HK-2 (cell line): Measurements from ENCODE around the gene FOSL1.
A peak's percentile ranks its signal among the peaks of the same experiment; 100 is the strongest.

Experiments used
- DNase-seq: peaks from one replicate; pipeline ENCODE4 v3.0.0-alpha.2; 2018; ENCODE audit not compliant: unreplicated experiment

Gene FOSL1

DNA sequence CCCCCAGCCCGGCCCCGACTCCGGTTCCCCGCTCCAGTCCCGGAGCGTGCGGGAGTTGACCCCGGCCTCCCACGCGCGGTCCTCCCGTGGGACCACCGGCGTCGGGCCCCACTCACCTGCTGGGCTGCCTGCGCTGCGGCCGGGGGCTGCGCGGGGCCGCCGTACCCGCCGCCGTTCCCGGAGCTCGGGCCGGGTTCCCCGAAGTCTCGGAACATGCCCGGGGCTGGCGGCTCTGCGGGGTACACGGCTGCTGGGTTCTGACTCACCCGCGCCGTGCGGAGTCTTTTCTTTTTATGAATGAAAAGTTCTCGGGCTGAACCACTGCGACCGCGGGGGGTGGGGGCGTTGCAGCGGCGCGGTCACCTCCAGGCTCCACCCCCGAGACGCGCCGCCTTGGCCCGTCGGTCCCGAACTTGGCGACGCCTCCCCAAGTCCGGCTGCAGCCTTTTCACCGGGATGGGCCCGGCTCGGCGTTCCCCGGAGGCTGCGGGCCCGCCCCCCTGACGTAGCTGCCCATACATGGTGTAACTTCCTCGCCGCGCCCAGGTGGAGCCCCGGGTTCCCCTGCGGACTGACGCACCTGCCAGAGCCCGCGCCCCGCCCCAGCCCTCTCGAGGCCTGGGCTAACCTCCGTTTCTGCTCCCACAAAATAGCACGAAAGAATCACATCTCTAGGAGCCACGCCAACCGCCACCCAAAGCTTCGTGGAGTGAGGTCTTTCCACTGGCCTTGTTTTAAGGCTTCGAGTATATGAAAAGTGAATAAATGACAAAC, at the start of gene FOSL1:
FOSL1 (minus strand) TSS at position 264 of the 774 bp plus-strand sequence; CDS start at position 215, 49 bp downstream.
- DNase-seq: peak; percentile 92

DNA sequence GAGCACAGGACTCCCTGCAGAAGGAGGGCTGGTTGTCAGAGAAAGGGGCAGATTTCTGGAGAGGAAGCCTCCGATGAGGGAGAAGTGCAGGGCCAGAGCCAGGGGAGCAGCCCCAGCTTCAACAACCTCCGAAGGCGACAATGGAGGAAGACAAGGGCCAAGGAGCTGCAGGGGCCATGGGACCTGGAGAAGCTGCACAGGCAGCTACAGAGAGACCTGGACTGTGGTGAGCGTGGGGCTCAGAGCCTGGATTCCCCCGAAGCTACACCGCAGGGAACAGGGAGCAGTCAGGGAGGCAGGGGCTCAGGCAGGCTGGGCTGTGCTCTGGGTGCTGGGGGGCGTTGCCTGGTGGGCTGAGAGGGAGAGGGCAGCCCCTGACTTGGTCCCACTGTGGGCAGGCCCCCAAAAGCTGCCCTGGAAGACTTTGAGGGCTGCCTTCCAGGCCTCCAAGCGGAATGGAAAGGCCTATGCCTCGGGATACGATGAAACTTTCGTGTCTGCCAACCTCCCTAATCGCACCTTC, 47.5 kb upstream of the FOSL1 start:
- DNase-seq: no peak

- no peak for DNase-seq
These were observed 46.9 kb upstream of the FOSL1 start for GRCh38 chr11:65947133-65947532.

DNA sequence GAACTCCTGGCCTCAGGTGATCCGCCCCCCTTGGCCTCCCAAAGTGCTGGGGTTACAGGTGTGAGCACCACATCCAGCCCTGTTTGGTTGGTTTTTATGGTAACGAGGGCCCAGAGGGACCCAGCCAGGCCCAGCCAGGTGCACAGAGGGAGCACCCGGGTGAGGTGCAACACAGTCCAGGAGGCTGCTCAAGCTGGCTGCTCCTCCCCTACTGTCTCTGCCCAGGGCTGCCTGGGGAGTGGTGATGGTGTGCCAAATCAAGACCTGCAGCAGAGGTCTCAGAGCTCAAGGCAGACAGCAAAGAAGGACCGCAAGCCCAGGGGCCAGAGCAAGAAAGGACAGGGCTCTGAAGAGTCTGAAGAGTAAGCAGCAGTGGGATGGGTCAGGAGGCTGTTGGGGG, 46.5 kb upstream of the FOSL1 start:
- no peak for DNase-seq

DNA sequence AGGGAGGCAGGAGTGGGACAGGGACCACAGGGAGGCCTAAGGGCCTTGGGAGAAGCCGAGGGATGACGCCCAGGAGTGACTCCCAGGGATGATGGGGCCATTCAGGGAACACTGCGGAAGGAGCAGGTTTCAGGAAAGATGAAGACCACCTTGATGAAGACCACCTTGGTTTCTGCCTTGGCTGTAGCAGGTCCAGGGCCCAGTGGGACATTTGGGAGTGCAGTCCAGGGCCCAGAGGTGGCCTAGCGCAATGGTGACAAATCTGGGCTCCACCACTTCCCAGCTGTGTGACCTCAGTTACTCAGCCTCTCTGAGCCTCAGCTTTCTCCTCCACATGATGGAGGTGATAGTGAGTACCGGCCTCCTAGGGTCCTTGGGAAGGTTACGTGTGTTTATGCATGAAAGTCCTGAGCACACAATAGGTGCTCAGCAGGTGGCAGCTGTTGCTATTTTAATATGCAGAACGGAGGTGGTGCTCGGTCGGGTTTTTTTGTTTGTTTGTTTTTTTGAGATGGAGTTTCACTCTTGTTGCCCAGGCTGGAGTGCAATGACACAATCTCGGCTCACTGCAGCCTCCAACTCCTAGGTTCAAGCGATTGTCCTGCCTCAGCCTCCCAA, 45.9 kb upstream of the FOSL1 start:
- DNase-seq: no peak

DNA sequence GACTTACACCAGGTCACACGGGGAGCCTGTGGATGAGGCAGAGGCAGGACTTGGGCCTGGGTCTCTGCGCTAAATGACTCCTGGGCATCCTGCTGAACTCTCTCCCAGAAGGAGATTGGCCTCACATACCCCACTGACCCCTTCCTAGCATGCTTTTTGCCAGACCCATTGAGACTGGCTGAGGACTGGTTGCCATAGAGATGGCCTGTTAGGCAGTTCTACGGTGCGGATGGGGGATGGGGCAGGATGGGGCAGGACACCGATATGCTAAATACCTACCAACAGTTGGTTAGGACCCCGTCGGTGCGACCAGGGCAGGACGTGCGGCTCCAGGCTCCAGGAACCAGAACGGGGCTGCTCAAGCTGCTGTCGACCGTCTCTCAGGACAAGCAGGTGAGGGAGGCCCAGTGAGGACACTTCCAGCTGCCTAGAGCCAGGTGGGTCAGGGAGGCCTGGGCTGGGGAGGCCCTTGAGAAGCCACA, 45.3 kb upstream of the FOSL1 start, which contains the start of gene TSGA10IP:
TSGA10IP (plus strand) TSS at position 51 of the 482 bp plus-strand sequence; CDS start at position 247, 196 bp downstream.
- no peak for DNase-seq

- no peak for DNase-seq
These were observed 44.6 kb upstream of the FOSL1 start for GRCh38 chr11:65944767-65945166.

DNA sequence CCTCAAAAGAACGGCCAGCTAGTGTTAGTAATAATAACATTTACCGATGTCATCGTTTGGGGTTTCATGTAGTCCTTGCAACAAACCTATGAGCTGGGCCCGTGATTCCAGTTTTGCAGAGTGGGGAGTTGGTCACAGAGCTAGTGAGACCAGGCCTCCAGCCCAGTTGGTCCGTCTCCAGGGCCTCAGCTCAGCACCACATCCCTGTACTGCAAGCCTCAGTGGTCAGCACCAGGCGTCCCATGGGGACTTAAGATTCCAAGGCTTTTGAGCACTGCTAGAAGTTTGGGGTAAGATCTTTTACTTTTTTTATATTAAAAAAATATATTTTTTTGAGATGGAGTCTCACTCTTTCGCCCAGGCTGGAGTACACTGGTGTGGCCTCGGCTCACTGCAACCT, 44.0 kb upstream of the FOSL1 start:
- no peak for DNase-seq

DNA sequence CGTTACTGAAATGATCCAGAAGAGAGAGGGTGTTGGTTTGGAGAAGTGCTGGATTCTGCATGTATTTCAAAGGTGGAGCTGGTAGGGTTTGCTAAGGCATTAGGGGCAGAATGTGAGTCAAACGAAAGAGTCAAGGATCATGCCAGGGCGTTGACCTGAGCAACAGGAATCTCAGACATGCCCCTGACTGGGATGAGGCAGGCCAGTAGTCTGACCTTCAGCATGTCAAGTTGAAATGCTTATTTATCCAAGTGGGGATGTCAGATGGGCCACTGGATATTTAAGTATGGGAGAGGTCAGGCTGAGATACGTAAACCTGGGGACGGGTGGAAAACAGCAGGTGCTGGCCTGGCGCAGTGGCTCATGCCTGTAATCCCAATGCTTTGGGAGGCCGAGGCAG, 42.3 kb upstream of the FOSL1 start:
- no peak for DNase-seq

DNA sequence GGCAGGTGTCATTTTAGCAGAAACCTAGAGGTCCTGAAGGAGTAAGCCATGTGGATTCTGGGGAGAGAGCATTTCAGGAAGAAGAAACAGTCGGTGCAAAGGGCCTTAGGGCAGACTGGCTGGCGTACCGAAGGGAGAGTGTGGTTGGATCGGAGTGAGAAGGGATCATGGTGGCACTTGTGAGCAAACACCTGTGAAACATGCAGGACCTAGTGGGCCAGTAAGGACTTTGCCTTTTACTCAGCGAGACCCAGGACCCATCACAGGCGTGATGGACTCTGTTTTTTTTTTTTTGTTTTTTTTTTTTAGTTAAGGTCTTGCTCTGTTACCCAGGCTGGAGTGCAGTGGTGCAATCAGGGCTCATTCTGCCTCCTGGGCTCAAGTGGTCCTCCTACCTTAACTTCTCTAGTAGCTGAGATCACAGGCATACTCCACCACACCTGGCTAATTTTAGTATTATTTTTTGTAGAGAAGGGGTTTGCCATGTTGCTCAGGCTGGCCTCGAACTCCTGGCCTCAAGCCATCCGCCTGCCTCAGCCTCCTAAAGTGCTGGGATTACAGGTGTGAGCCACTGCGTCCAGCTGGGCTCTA, 41.6 kb upstream of the FOSL1 start:
- no peak for DNase-seq

- DNase-seq: no peak
These were observed 37.6 kb upstream of the FOSL1 start for GRCh38 chr11:65937766-65938165.

GRCh38 chr11:65934014-65934413, 33.8 kb upstream of the FOSL1 start:
- DNase-seq: no peak

DNA sequence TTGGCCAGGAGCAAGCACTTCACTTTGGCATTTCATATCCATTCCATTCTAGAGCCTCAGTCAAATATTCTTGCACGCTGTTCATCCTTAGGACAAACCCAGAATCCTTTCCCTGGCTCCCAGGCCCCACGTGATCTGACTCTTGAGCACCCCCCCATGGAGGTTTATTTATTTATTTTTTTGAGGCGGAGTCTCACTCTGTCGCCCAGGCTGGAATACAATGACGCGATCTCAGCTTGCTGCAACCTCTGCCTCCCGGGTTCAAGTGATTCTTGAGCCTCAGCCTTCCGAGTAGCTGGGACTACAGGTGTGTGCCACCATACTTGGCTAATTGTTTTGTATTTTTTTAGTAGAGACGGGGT, 32.4 kb upstream of the FOSL1 start:
- DNase-seq: no peak

DNA sequence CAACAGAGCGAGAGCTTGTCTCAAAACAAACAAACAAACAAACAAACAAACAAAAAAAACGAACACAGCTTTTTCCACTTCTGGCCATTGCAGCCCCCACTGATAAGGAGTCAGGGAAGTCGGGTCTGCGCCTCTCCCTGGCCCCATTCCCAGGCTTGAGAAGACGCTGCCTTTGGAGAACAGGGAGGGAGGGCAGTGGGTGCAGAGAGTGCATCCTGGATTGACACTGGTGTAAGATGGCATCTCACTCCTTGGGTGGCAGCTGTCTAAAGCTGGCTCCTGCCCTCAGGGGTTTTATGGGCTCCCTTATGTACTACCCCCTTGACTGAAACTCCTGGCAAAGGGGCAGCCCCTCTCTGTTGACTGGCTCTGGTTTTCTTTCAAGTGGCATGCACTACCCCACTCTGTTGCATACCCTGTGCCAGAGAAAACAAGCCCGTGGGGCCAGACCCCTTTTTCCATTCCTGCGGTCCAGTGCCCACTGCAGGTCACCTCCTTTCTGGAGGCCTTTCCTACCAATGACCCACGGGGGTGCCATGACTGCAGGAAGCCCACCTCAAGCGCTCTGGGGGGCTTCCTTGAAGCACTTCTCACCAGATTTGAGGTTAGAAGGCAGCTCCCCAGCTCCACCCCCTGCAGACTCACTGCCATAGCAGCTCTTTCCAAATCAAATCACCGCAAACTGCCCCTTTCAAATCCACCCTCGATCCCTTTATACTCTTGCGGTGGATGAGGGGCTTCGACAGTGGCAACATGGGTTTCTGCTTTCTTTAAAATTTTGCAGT, 31.8 kb upstream of the FOSL1 start:
- no peak for DNase-seq

- no peak for DNase-seq
These were observed 28.5 kb upstream of the FOSL1 start for GRCh38 chr11:65928667-65929066.

GRCh38 chr11:65927904-65928397, 27.8 kb upstream of the FOSL1 start:
- no peak for DNase-seq

GRCh38 chr11:65925397-65925796, 25.2 kb upstream of the FOSL1 start:
- no peak for DNase-seq

GRCh38 chr11:65922565-65922964, 22.4 kb upstream of the FOSL1 start:
- DNase-seq: no peak

GRCh38 chr11:65921876-65922275, 21.7 kb upstream of the FOSL1 start:
- DNase-seq: no peak

GRCh38 chr11:65921033-65921555, 20.9 kb upstream of the FOSL1 start:
- no peak for DNase-seq

- DNase-seq: no peak
These were observed 20.2 kb upstream of the FOSL1 start for GRCh38 chr11:65920372-65920802.
